SIG-M5 treated with dmso at 0.1 percent for 504 hours (cell line): Measurements from ENCODE around the gene DLD.
"Not testable (repeated sequence)": the region's sequence is repeated elsewhere in the genome, so short reads cannot be mapped to it uniquely, and the experiment has no call there.

Source experiments
- DNase-seq: peaks from one replicate; lab custom pipeline; 2025; ENCODE audit not compliant: unreplicated experiment; lab: John Stamatoyannopoulos, UW

DLD gene

DNA sequence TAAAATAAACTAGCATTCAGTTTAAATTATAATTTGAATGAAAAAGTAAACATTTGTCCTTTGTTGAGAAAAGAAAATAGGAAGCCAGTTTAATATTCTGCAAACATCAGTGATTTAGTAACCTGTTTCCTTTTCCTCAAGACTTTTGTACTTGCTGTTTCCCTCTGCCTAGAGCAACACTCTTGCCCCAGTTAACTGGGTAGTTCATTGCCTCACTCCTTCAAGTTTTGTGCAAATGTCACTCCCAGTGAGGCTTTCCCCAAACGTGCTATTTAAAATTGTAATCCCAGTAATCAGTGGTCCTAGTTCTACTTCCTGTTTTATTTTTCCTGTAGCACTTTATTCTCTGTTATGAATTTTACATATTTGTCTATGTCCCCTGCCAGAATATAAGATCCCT lies 23.8 kb downstream of the DLD start:
- peak; percentile 9 for DNase-seq

DNA sequence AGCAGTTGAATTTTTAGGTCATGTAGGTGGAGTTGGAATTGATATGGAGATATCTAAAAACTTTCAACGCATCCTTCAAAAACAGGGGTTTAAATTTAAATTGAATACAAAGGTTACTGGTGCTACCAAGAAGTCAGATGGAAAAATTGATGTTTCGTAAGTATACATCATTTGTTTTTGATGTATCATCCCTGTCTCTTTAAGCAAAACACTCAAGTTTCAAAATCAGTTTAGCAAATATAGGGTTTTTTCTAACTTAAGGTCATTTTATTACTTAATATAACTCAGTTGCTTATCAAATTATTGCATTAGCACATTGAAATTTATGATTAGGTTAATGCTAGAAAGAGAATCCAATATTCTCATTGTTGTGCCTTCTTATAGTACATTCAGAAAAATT lies 24.6 kb downstream of the DLD start:
- no peak for DNase-seq

DNA sequence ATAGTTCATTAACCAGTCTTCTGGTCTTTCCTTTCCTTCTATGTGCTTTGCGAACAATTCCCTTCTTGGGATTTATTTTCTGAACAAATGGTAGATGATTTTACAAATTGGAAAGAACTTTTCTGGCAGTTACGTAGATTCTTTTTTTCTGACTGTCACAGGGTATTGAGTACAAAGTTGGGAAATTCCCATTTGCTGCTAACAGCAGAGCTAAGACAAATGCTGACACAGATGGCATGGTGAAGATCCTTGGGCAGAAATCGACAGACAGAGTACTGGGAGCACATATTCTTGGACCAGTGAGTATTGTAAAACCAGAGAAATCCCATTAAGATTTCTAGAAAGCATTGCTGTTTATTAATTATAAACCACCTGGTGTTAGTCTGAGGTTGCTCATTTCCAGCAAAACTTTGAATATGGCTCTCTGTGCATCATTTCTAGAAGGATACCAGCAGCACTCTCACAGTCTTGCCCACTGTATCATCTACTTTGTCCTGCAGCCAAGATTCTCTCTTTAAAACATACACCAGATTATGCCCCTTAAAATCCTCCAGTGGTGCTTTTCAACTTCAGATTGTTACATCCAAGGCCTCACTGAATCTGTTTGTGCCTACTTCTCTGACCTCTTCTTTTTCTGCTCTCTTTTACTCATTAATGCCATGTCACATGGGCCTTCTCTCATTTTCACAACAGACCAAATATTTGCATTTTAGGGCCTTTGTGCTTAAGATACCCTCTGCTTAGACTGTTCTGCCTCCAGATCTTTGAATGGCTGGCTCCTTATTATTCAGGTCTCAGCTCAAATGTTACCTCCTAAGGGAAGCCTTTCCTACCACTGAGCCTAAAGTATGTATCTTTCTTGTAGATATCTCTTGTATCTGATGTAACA lies 27.0 kb downstream of the DLD start:
- DNase-seq = no peak

DNA sequence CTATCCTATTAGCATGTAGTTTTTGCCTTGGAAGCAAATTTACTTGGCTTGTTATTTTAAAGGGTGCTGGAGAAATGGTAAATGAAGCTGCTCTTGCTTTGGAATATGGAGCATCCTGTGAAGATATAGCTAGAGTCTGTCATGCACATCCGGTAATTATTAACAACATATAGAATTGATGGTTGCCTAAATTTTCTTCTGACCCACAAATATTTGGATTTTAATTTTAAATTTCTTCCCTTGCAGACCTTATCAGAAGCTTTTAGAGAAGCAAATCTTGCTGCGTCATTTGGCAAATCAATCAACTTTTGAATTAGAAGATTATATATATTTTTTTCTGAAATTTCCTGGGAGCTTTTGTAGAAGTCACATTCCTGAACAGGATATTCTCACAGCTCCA lies 28.0 kb downstream of the DLD start:
- no peak for DNase-seq

DNA sequence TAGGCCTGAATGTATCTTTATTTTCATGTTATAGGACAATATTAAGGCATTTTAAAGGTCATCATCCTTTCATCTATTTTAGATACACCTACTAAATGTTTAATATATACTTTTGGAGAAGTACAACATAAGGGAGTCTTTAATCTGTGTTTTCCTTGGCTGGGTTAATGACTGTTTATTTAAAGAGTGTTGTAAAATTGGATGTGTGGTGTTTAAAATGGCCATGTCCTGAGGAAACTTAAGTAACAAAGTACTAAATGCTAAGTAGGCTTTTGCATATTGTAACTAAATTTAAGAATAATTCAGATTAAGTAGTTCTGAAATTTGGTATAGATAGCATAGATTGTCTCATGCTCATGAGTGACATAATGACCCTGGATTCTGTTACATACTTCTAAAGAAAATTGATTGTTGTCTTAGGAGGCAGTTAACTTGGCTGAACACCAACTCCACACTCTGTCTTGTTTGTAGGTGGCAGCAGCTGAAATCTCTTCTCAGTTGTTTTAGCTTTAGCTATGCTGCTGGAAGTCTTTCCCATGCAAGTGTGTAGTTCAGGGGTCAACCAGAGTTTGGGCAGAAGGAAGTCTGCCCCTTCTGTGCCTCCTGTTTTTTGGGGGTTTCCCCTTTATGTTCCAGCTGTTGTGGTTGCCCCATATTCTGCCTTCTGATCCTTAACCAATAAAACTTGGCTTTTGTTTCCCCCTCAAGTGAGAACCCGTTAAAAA lies 29.2 kb downstream of the DLD start:
- DNase-seq = no peak

DNA sequence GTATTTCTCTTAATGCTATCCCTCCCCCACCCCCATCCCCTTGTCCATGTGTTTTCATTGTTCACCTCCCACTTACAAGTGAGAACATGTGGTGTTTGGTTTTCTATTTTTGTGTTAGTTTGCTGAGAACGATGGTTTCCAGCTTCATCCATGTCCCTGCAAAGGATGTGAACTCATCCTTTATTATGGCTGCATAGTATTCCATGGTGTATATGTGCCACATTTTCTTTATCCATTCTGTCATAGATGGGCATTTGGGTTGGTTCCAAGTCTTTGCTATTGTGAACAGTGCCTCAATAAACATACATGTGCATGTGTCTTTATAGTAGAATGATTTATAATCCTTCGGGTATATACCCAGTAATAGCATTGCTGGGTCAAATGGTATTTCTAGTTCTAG lies 30.8 kb downstream of the DLD start:
- DNase-seq = not testable (repeated sequence)

DNA sequence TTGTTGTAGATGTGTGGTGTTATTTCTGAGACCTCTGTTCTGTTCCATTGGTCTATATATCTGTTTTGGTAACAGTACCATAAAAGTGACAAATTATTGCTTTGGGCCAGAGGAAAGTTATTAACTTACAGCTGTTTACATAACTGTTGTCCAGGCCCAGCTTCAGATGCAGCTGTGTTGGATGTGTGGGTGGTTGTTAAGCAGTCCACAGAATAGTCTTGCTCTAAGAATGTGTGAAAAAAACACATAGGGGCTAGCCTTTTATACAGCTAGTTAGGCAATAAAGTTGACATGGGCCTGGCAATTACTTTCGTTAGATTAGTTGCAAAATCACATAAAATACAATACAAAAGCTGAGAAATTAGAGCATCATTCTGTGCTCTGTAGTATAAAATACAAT lies 31.9 kb downstream of the DLD start:
- DNase-seq = no peak

DNA sequence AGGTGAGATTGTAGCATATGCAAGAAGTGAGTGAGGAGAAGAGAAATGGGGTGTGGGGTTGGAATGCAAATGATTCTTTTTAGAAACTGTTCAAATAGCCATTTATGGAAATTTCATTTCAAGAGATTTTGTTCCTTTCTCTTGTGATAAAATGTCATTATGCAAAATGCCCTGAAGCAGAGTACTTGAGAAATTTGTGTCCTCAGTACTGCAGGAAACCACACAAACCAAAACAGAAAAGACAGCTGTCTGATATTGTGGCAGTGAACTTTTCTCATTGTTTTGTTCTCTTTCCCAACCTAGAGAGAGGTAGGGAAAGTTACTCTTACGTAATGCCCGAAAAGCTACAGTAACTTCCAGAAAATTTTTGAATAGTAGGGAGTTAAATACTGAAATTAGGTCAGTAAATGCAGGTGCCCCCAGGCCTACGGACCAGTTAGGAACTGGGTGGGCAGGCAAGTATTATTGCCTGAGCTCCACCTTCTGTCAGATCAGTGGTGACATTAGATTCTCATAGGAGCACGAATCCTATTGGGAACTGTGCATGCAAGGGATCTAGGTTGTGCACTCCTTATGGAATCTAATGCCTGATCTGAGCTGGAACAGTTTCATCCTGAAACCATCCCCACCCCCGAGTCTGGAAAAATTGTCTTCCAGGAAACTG lies 34.0 kb downstream of the DLD start:
- peak; percentile 21 for DNase-seq

DNA sequence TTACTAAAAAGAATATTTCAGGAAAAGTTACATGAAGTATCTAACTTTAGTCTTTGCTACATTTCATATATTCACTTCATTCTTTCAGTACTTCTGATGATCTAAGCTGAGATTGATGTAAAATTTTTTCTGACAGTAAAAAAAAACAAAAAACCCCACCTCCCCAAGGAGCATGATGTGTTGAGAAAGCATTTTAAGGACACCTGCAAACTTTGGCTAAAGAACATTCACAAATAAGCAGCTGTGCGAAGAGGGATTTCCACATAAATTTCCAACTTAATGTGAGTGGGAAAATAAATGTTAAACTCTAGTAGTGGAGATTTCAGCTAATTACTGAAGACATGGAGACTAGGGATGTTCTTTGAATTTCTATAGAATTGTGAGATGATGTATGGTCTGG lies 35.5 kb downstream of the DLD start:
- no peak for DNase-seq

DNA sequence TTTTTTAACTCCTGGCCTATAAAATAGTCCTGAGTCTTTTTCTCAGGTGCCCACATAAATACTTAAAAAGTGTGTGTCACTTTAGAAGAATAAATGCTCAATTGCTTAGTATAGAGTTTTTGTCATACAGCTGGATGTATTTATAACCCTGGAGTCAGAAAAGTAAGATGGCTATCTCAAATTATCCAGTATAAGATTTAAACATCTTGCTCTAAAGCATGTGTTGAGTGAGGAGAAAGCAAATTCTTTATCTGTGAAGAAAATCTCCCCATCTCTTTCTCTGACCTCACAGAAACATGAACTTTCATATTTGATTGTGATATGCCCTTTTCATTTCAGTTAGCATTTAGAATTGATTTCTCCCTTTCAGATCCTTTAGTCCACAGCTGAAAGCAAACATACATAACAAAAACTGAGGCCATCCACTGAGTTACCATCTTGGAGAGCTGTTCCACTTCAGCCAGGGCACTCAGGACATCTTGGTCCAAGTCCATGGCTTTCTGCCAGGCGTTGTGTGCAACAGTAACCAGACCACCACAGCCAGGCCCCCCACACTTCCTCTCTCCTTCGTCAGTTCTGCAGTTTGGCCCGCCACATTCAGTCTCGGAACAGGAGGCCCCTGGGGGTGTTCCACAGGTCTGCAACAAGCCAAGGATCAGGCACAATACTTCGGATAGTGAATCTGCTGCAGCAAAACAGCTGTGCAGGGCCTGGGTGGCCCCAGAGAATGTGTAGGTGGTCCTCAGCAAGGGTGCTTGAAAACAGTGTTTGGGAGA lies 40.9 kb downstream of the DLD start:
- DNase-seq = no peak

DNA sequence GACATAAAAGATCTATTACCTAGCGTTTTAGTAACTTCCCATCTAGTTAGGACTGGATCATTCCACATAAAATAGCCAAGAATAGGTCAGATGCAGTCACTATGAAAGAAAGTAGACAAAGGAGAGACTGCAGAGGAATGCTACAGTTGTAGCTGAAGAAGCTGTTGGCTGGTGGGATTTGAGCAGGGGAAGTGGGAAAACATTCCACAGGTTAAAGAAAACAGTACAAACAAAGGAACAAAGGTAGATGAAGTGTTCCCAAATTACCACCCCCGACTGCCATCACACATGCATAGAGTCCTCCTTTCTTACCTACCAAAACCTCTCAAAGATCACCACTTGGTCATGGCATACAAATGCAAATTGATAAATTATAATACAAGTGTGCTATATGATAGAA lies 41.8 kb downstream of the DLD start:
- no peak for DNase-seq

DNA sequence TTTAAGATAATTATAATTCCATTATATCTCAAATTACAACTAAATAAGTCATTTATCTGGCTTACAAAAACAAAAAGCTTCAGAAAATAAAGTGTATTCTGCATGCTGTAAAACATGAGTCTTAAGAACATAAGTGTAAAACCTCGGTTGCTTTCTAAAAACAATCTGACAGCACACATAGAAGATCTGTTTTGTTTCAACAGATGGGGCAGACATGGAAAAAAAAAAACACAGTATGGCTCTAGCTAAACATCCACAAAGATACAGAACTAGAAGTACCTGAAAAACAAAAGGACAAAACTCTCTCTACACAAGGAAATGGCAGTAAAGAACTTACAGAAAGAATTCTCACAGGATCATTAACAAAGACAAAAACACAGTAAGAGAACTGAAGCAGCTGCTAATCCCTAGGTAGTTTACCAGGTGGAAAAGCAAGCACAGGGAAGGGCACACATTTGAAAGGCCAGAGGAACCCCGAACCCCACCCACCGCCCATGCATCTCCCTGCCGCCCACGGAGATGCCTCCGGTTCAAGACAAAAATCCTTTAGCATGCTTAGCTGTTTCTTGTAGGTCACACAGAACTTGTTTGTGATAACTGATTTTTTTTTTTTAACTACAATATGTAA lies 42.5 kb downstream of the DLD start:
- DNase-seq = no peak

DNA sequence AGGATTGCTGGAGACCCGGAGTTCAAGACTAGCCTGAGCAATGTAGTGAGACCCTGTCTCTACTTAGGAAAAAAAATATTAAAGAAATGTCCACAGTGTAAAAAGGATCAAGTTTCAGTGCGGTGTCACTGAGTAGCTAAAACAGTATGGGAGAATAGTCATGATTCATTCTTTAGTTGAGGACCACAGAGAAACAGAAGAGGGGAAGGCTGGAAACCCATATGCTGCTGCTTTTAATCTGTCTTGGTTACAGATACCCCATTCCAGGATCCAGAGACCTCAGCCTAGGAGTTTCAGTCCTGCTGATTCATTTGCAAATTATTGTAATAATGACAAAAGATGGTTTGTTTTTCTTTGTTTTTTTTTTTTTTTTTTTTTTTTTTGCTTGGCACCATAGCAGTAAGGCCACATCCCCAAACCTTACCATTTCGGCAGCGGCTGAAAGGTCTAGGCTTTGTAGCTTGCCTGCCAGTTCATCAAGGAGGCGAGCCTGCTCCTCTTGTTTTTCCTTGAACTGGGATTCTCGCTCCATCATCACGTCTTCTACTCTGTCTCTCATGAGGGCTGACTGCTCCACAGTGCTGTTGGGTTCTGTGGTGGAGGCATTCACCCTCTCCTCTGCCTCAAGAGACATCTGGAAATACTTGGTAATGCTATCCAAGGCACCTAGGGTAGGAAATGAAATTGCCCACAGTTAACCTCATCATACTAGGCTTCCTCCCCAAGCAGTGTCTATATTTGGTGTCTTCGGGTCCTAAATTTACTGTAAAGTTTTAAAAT lies 44.2 kb downstream of the DLD start:
- DNase-seq = no peak

DNA sequence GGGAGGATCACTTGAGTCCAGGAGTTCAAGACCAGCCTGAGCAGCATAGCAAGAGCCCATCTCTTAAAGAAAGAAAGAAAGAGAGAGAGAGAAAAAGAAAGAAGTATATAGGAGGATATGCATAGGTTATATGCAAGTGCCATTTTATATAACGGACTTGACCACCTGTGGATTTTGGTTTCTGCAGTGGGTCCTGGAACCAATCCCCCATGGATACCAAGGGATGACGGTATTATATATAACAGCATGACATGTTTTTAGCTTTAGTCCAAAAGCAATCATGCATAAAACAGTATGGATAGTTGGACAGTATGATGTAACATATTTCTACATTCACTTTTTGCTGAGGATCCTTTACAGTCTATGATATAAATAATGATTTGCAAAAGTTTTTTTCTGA lies 45.3 kb downstream of the DLD start:
- DNase-seq = no peak

DNA sequence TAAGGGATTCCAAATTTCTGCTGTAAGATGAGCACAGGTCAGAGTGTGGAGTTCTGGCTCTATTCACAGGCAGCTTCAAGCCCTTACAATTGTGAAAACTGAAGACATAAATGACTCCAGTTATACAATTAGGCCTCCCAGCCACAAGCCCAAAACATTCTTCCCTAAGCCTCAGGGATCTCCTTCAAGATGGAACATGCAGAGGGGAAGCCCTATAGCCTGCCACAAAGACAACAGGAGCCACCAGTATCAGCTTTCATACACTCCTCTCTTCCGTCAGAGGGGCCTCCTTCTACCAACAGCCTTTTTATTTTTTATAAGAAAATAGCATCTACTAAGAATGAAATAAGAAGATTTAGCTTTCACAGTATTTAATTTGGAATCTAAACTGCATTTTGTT lies 46.5 kb downstream of the DLD start:
- DNase-seq = no peak

DNA sequence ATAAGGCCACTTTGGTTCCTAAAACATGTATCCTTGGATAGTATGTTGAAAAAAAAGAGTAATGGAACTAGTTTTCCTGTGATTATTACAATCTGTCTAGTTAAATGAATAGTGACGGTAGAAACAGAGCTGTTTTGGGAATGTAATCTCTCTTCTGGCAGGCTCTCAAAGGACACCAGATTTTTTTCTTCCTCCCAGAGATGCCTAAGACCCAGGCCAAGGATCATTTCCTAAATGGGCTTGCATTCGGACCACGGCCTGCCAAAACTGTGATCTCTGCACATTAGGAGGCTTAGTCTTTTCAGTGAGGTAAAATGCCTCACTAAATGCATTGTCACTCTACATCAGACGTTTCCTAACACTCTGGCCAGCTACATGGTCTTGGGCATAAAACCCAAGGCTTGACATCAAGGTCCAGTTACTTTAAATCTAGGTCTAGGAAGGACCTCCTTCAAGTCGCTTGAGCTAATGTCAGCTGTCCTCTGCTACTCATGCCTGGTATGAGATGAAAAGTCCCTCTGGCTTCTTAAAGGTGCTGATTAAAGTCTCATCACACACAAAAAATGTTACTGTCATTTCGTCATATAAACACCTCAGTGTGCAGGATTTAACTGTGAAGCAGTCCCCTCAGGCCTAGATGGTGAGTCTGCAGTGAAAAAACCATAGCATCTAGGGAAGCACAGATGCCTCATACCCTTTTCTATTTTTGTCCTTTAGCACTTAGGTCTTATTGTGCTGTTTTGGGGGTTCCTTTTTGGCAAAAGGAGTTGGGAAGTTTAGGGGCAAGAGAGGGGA lies 47.7 kb downstream of the DLD start:
- no peak for DNase-seq

DNA sequence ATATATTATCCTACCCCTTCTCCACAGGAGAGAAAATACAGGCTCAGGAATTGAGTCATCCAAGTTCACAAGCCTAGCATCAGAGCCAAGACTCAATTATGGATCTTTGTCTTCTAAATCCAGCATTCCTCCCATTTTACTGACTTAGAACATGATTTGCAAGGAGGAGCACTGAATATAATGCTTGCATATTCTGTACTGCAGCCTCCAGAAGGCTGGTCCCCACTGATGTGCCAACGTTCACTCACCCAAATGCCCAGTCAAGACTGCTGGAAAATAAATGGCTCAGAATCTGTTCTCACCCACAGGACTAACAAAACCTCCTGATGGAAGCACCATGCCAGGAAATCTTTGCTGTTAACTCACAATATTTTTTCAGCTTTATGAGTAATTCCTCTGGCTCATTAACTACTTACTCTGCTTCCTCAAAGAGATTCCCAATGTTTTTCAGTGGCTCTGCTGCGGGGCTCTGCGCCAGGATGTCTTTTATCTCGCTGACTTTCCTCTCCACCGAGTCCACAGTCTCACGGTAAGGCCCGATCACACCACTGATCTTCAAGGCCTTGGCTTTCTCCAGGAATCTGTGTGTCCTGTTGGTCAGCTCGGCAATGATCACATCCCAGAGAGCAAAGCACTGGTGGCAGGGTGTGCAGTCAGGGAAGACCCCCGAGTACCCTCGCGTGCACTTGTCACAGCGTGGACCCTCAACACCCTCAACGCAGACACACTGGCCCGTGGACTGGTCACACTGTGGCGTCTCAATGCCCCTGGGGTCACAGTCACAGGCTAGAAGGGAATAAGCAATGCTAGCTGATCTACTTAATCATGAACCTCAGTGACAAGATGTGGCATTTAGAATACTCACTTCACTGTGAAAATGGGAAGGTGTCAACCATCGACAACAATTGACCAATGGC lies 48.8 kb downstream of the DLD start:
- no peak for DNase-seq

DNA sequence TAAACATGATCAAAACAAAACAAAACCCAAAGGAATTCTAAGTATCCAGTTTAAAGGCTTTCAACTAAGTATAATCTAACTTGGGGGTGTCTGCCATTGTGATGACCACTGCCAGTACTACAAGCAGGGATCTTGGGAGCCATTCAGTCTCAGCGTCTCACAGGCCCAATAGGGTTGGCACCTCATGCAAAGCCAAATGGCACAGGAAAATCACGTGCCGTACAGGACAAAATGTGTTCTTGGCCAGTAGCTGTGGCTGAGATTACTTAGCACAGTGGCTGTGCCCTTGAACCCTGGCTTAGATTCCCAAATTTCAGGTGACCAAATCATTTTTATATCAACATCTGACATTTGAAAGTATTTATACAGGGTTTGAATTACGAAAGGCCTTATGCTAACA lies 50.0 kb downstream of the DLD start:
- no peak for DNase-seq
